HL-60/S4 treated with phorbol 12-myristate 13-acetate at 8.2 ng/mL for 4 days and 3 days (cell line): ENCODE data around the gene ARHGEF39.

ENCODE experiments used
- in situ Hi-C: fragments of 300-500 bp; cut with MboI; formaldehyde crosslinking; loops from 2 replicates; pipeline ENCODE4 v1.15.0; 2022; ENCODE audit warnings: low sequenced_read_pairs

ARHGEF39 gene

GRCh38 chr9:35679766-35680330, 14.9 kb upstream of the ARHGEF39 start:
- in situ Hi-C loops, result no loop called here

GRCh38 chr9:35679091-35679490, 14.1 kb upstream of the ARHGEF39 start:
- in situ Hi-C loops, result no loop called here

GRCh38 chr9:35675732-35676392, 10.9 kb upstream of the ARHGEF39 start:
- in situ Hi-C loops, result no loop called here

- in situ Hi-C loops, result no loop called here
Measured at GRCh38 chr9:35675204-35675603, 10.2 kb upstream of the ARHGEF39 start.

- in situ Hi-C loops, result no loop called here
Measured at GRCh38 chr9:35674025-35674361, 9.0 kb upstream of the ARHGEF39 start.

GRCh38 chr9:35673132-35674024, 8.4 kb upstream of the ARHGEF39 start, which contains the start of gene CA9:
Gene CA9 (plus strand): TSS chr9:35673928. CDS start chr9:35673960, 32 bp downstream.
- in situ Hi-C loops, result no loop called here

- in situ Hi-C loops, result no loop called here
Measured at GRCh38 chr9:35669331-35670145, 4.5 kb upstream of the ARHGEF39 start.

GRCh38 chr9:35667939-35668338, 2.9 kb upstream of the ARHGEF39 start:
- in situ Hi-C loops, result no loop called here

GRCh38 chr9:35666549-35666948, 1.6 kb upstream of the ARHGEF39 start:
- in situ Hi-C loops, result no loop called here

GRCh38 chr9:35666045-35666444, 1.1 kb upstream of the ARHGEF39 start:
- in situ Hi-C loops, result no loop called here

GRCh38 chr9:35665471-35665818, 450 bp upstream of the ARHGEF39 start:
- in situ Hi-C loops, result no loop called here

GRCh38 chr9:35662437-35662836, 2.6 kb downstream of the ARHGEF39 start:
- in situ Hi-C loops, result no loop called here

- in situ Hi-C loops, result no loop called here
Measured at GRCh38 chr9:35661756-35662350, 3.1 kb downstream of the ARHGEF39 start.

GRCh38 chr9:35660966-35661415, 4.0 kb downstream of the ARHGEF39 start:
- in situ Hi-C loops, result no loop called here

GRCh38 chr9:35659340-35659739, 5.7 kb downstream of the ARHGEF39 start:
- in situ Hi-C loops, result no loop called here

GRCh38 chr9:35658968-35659220, 6.1 kb downstream of the ARHGEF39 start:
- in situ Hi-C loops, result no loop called here

GRCh38 chr9:35658137-35658967, 6.6 kb downstream of the ARHGEF39 start, which contains the start of gene CCDC107:
Gene CCDC107 (plus strand): TSS chr9:35658292. CDS start chr9:35658380, 88 bp downstream.
- in situ Hi-C loops, result no loop called here

- in situ Hi-C loops, result no loop called here
Measured at GRCh38 chr9:35657546-35658136, 7.4 kb downstream of the ARHGEF39 start, which contains the start of gene RMRP. Gene RMRP (minus strand): TSS chr9:35658019.

- in situ Hi-C loops, result no loop called here
Measured at GRCh38 chr9:35656831-35657545, 8.0 kb downstream of the ARHGEF39 start.
